ENCODE measurements around the gene TAF9B.
"Not testable (repeated sequence)": the region's sequence is repeated elsewhere in the genome, so short reads cannot be mapped to it uniquely, and the experiment has no call there.

The TAF9B gene

DNA sequence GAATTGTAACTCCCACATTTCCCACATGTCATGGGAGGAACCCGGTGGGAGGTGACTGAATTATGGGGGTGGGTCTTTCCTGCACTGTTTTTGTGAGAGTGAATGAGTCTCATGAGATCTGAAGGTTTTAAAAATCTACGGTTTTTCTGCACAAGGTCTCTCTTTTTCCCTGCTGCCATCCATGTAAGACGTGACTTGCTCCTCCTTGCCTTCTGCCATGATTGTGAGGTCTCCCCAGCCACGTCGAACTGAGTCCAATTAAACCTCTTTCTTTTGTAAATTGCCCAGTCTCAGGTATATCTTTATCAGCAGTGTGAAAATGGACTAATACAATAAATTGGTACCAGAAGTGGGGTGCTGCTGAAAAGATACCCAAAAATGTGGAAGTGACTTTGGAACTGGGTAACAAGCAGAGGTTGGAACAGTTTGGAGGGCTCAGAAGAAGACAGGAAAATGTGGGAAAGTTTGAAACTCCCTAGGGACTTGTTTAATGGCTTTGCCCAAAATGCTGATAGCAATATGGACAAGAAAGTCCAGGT lies 7.6 kb upstream of the TAF9B start:
- not testable (repeated sequence) for H3K4me3 ChIP-seq (ENCODE audit: low read depth, low read length)

DNA sequence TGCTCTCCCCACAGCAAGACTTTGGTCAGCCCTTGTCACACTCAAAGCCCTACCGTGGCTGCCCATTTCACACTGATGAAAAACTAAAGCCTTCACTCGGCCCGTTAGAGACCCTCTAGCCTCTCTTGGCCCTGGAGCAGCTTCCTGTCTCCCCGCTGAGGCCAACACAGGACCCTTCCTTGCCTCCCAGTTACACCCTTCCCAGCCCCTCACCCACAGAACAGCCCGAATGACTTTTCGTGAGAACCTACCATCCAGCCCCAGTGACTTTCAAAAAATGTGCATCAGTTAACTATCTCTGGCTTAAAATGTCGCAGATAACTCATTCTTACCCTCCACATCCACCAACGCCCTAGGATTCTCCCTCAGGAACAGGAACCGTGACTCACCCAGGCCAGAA lies 756 bp upstream of the TAF9B start:
- DNase-seq (ENCODE audit: low read depth), result no peak
- H3K4me3 ChIP-seq (ENCODE audit: low read depth, low read length), result no peak overlapping the region
- TF ChIP-seq, protein P1, sequence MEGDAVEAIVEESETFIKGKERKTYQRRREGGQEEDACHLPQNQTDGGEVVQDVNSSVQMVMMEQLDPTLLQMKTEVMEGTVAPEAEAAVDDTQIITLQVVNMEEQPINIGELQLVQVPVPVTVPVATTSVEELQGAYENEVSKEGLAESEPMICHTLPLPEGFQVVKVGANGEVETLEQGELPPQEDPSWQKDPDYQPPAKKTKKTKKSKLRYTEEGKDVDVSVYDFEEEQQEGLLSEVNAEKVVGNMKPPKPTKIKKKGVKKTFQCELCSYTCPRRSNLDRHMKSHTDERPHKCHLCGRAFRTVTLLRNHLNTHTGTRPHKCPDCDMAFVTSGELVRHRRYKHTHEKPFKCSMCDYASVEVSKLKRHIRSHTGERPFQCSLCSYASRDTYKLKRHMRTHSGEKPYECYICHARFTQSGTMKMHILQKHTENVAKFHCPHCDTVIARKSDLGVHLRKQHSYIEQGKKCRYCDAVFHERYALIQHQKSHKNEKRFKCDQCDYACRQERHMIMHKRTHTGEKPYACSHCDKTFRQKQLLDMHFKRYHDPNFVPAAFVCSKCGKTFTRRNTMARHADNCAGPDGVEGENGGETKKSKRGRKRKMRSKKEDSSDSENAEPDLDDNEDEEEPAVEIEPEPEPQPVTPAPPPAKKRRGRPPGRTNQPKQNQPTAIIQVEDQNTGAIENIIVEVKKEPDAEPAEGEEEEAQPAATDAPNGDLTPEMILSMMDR (IDR thresholded peaks at IDR 0.05; ENCODE audit: low read depth, low read length), result no peak
- TF ChIP-seq MYC (IDR thresholded peaks at IDR 0.05; ENCODE audit: low read depth, low read length) (no peak), POLR2A (IDR thresholded peaks at IDR 0.05; ENCODE audit: extremely low read depth, insufficient read length) (no peak)
- TF ChIP-seq, protein P2, sequence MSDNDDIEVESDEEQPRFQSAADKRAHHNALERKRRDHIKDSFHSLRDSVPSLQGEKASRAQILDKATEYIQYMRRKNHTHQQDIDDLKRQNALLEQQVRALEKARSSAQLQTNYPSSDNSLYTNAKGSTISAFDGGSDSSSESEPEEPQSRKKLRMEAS (IDR thresholded peaks at IDR 0.05; ENCODE audit: low read depth, low read length), result no peak

More for the DNA sequence above, 7.6 kb upstream of the TAF9B start:
- DNase-seq (ENCODE audit: low read depth), result not testable (repeated sequence)

DNA sequence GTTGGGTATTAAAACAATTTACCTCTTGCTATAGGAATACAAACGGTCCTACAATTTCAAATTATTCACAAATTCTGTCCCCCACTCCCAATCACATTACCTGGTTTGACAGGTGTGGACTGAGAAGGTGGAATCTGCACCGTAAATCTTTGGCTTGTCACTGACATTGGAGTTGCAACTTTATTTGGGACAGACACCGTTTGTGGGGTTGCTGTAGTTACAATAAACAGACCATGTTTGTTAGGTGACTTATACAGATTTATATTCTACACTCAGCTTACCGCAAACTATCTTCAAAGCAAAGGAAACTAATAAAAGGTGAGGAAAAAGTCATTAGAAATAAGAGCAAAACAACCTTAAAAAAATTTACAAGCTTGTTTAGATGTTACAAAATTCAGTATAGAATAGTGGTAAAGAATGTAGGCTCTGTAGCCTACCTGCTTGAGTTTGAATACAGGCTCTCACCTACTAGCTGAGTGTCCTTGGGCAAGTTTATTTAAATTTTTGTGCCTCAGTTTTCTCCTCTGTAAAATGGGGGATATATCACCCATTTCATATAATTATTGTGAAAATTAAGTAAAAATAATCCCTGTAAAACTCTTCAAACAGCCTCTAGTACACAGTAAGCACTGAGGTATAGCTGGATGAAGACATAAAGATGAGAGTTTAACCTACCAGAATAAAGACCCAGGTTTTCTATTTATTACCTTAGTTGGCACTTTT lies 6.1 kb downstream of the TAF9B start:
- DNase-seq (ENCODE audit: low read depth), result no peak
- TF ChIP-seq POLR2A (IDR thresholded peaks at IDR 0.05; ENCODE audit: extremely low read depth, insufficient read length), result no peak
- no peak for TF ChIP-seq MYC (IDR thresholded peaks at IDR 0.05; ENCODE audit: low read depth, low read length)
- TF ChIP-seq, protein P1 (IDR thresholded peaks at IDR 0.05; ENCODE audit: low read depth, low read length), result no peak
- TF ChIP-seq, protein P2 (IDR thresholded peaks at IDR 0.05; ENCODE audit: low read depth, low read length), result no peak
- H3K4me3 ChIP-seq (ENCODE audit: low read depth, low read length), result no peak overlapping the region

DNA sequence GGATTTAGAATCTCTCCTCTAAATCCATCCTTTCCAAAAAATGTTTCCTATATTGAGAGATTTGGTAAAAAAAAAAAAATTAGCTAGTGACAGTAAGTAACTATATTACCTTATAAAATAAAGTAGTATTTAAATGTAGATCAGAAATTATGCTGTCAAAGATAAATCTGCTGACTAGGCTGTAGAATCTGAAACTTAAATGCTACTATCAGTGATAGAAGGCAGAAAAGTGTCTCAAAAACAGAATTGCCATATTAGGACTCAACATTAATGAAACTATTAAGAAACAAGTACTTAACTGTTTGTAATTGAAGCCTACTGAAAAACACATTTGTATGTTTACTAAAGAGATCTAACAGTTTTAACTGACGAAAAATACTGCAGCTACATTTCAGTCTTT lies 8.3 kb downstream of the TAF9B start:
- no peak for DNase-seq (ENCODE audit: low read depth)
- no peak overlapping the region for H3K4me3 ChIP-seq (ENCODE audit: low read depth, low read length)
- TF ChIP-seq, protein P2 (IDR thresholded peaks at IDR 0.05; ENCODE audit: low read depth, low read length), result no peak
- TF ChIP-seq MYC (IDR thresholded peaks at IDR 0.05; ENCODE audit: low read depth, low read length), result no peak
- no peak for TF ChIP-seq POLR2A (IDR thresholded peaks at IDR 0.05; ENCODE audit: extremely low read depth, insufficient read length)

DNA sequence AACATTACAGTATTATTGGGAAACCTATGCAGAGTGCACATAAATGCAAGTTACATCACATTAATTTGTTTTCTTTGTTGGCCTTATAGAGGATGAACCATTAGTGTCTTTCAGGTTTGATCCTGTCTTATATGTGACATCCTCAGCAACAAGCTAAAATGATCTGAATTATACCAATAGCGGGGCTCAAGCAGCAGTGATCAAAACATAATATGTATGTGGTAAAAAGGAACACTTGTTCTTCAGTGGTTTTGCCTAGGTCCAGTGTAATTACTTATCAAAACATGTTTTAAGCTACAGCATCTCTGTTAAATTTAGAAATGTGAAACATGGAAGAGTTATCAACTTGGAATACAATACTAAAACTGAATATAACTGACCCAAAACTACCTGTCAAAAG lies 9.1 kb downstream of the TAF9B start:
- H3K4me3 ChIP-seq (ENCODE audit: low read depth, low read length), result no peak overlapping the region
- TF ChIP-seq POLR2A (IDR thresholded peaks at IDR 0.05; ENCODE audit: extremely low read depth, insufficient read length) (no peak), MYC (IDR thresholded peaks at IDR 0.05; ENCODE audit: low read depth, low read length) (no peak)
- TF ChIP-seq, protein P1 (IDR thresholded peaks at IDR 0.05; ENCODE audit: low read depth, low read length), result no peak
- TF ChIP-seq, protein P2 (IDR thresholded peaks at IDR 0.05; ENCODE audit: low read depth, low read length), result no peak
- DNase-seq (ENCODE audit: low read depth), result no peak

DNA sequence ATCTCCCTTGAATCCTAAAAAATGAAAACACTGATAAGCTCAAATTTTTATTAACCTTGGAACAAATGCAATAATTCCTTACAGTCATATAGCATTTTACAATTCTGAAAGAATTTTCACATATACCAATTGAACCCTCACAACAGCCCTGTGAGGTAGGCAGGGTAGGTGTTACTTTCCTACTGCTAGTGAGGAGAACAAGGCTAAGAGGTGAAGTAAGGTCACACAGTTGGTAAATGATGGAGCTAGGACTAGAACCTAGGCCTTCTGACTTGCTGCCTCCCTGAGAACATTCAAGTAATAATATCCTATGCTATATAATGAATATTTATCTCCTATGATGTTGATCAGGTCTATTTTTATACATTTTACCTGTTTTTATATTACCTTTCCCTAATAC lies 9.7 kb downstream of the TAF9B start:
- no peak overlapping the region for H3K4me3 ChIP-seq (ENCODE audit: low read depth, low read length)
- TF ChIP-seq MYC (IDR thresholded peaks at IDR 0.05; ENCODE audit: low read depth, low read length), result no peak
- DNase-seq (ENCODE audit: low read depth), result no peak

DNA sequence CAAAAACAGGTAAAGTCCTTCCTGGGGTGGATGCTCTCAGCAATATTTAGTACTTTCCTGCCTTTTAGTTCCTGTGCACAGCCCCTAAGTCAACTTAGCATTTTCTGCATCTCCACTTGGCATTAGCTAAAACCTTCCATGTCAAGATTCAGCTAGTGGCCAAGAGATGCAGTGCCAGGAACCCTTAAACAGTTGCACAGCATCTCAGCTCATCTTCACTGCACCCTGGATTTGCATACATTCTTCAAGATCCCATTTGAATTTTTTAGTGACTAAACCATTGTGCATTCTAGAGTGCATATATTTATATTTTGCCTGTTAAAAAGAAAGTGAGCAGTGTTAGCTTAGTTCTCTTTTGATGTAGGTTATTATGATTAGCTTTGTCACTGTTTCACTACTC lies 13.7 kb downstream of the TAF9B start:
- DNase-seq (ENCODE audit: low read depth); H3K4me3 ChIP-seq (ENCODE audit: low read depth, low read length): not testable (repeated sequence)

DNA sequence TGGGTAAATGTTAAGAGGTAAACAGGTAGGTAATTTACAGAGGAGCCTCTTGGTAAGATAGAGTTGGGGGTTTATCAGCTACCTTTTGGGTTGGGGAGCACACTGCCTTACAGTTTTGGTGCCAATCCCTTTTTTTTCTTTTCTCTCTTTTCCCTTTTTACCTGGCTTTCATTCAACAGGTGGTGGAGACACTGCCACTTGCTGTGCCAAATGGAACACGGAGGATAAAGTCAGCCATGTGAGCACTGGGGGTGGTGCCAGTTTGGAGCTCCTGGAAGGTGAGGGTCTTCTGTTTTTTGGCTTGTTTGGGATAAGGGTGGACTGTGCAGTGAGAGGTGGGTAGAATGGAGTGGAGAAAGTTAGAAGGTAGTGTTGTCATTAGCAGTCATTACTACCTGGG lies 14.3 kb downstream of the TAF9B start:
- H3K4me3 ChIP-seq (ENCODE audit: low read depth, low read length), result no peak overlapping the region
- TF ChIP-seq, protein P1 (IDR thresholded peaks at IDR 0.05; ENCODE audit: low read depth, low read length), result no peak
- no peak for TF ChIP-seq POLR2A (IDR thresholded peaks at IDR 0.05; ENCODE audit: extremely low read depth, insufficient read length)
- TF ChIP-seq, protein P2 (IDR thresholded peaks at IDR 0.05; ENCODE audit: low read depth, low read length), result no peak
- no peak for TF ChIP-seq MYC (IDR thresholded peaks at IDR 0.05; ENCODE audit: low read depth, low read length)
- DNase-seq (ENCODE audit: low read depth), result no peak

Data from NB4 (cell line).